AG04449 (cell line): ENCODE data around the gene IRF1.
A peak's percentile ranks its signal among the peaks of the same experiment; 100 is the strongest.

ENCODE experiments used
- CTCF ChIA-PET: fragments of 350-600 bp; formaldehyde crosslinking; extraction: SDS; loops from one replicate; lab custom pipeline; 2021; ENCODE audit warnings: antibody characterized with exemption; lab: Yijun Ruan, JAX
- POLR2A ChIA-PET: fragments of 400-600, 350-600 bp; formaldehyde crosslinking; extraction: SDS; loops from one replicate; lab custom pipeline; 2020; ENCODE audit warnings: antibody characterized with exemption, inconsistent platforms; lab: Yijun Ruan, JAX
- DNase-seq: peaks from one replicate; pipeline ENCODE4 v3.0.0-alpha.2; 2010; ENCODE audit warnings: low read depth, low spot score
- H3K4me3 ChIP-seq: 2 replicates; pipeline ENCODE4 v1.5.1; 2011; ENCODE audit warnings: low read depth, mild to moderate bottlenecking, control low read depth, low read length
- TF ChIP-seq, protein P1 (sequence below): IDR thresholded peaks from one replicate; pipeline ENCODE4 v1.5.1; 2011; ENCODE audit warnings: mild to moderate bottlenecking, moderate library complexity, low read length, control low read depth, inconsistent platforms; ENCODE audit not compliant: insufficient read depth; ENCODE audit errors: missing control alignments

Gene IRF1

DNA sequence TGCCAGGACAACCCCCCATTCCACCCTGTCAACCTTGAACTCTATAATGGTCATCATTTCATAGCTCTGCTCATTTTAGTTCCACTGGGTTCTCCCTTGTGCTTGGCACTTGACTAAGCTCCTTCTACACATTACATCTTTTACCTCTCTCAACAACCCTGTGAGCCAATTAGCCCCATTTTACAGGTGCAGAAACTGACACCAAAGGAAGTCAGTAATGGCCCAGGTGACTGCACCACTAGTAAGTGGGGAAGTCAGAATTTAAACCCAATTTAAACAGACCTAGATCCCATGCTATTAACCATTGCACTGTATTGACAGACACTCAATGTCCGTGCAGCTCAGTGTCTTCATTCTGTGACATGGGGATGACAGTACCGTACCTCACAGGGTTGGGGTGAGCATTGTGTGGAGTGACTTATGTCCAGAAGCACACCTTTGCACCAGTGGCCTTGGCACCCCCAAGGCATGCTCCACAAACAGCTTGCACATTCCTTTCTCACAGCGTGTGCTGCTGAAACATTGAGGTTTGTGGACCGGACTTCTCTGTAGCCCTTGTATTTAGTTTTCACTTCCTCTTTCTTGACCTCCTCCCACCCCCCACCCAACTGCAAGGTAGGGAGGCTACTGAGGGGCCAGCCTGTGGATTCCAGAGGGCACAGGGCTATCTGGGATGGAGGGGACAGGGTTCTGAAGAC lies 23.1 kb downstream of the IRF1 start:
- ChIA-PET POLR2A (interaction anchor here (0.8 kb wide), 1 partner anchor 9 kb away, joined by 3 read pairs; no protein-coding TSS in a partner anchor), CTCF (interaction anchor here (0.9 to 4.0 kb wide), 5 partner anchors 10 to 81 kb away, joined by 3 to 16 read pairs (median 9); no protein-coding TSS in a partner anchor)
- no peak overlapping the region for H3K4me3 ChIP-seq
- TF ChIP-seq, protein P1, sequence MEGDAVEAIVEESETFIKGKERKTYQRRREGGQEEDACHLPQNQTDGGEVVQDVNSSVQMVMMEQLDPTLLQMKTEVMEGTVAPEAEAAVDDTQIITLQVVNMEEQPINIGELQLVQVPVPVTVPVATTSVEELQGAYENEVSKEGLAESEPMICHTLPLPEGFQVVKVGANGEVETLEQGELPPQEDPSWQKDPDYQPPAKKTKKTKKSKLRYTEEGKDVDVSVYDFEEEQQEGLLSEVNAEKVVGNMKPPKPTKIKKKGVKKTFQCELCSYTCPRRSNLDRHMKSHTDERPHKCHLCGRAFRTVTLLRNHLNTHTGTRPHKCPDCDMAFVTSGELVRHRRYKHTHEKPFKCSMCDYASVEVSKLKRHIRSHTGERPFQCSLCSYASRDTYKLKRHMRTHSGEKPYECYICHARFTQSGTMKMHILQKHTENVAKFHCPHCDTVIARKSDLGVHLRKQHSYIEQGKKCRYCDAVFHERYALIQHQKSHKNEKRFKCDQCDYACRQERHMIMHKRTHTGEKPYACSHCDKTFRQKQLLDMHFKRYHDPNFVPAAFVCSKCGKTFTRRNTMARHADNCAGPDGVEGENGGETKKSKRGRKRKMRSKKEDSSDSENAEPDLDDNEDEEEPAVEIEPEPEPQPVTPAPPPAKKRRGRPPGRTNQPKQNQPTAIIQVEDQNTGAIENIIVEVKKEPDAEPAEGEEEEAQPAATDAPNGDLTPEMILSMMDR = no peak
- DNase-seq = no peak

- no peak overlapping the region for H3K4me3 ChIP-seq
These were observed 23.9 kb downstream of the IRF1 start for GRCh38 chr5:132466433-132467286.

DNA sequence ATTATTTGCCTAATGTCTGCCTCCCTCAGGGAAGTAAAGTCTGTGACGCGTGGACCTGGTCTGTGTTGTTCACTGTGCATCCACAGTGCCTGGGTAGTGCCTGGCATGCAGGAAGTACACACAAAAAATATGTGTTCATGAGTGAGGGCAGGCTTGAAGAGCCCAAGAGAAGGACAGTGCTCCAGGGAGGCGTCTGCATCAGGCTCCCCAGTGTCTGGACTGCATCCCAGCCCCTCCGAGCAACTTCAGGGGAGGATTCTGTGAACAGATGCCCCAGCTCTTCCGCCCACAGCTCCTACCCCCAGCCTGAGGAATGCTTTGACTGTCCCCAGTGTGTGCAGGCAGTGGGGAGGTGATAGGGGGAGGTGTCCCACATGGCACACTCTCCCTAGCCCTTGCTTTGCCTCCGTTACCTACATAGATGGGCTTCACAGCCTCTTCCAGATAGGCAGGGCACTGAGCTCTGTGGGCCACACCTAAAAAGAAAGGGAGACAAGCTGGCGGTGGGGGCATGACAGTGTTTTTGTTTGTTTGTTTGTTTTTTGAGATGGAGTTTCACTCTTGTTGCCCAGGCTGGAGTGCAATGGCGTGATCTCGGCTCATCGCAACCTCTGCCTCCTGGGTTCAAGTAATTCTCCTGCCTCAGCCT lies 25.4 kb downstream of the IRF1 start:
- no peak overlapping the region for H3K4me3 ChIP-seq
- TF ChIP-seq, protein P1 = no peak
- CTCF ChIA-PET = interaction anchor here (1.1 to 4.0 kb wide), 13 partner anchors 8 to 78 kb away, joined by 3 to 16 read pairs (median 7); partner anchors contain the start of gene IRF1
- no peak for DNase-seq
- POLR2A ChIA-PET = interaction anchor here (1.1 to 1.2 kb wide), 2 partner anchors 15 to 26 kb away, joined by 3 to 5 read pairs; partner anchors contain the start of gene IRF1

More at GRCh38 chr5:132466433-132467286, 23.9 kb downstream of the IRF1 start:
- TF ChIP-seq, protein P1 = no peak
- DNase-seq = no peak
- POLR2A ChIA-PET = interaction anchor here (0.6 to 0.8 kb wide), 2 partner anchors 8 to 1283 kb away, joined by 3 read pairs; no protein-coding TSS in a partner anchor
- CTCF ChIA-PET = interaction anchor here (0.7 to 4.0 kb wide), 11 partner anchors 9 to 80 kb away, joined by 3 to 16 read pairs (median 5); no protein-coding TSS in a partner anchor

- no peak for DNase-seq
- H3K4me3 ChIP-seq = no peak overlapping the region; the same call in 1 of the 2 replicates
- ChIA-PET POLR2A (interaction anchor here (1.1 to 1.2 kb wide), 2 partner anchors 15 to 27 kb away, joined by 3 to 5 read pairs; partner anchors contain the start of gene IRF1), CTCF (interaction anchor here (0.7 to 4.0 kb wide), 14 partner anchors 9 to 77 kb away, joined by 3 to 16 read pairs (median 6); partner anchors contain the start of gene IRF1)
- TF ChIP-seq, protein P1 = peak; percentile 19
These were observed 26.2 kb downstream of the IRF1 start for GRCh38 chr5:132464156-132464939.

GRCh38 chr5:132463811-132464155 lies 26.8 kb downstream of the IRF1 start:
- DNase-seq = no peak
- ChIA-PET CTCF (interaction anchor here (0.7 to 4.0 kb wide), 11 partner anchors 8 to 77 kb away, joined by 3 to 16 read pairs (median 5); partner anchors contain the start of gene IRF1), POLR2A (interaction anchor here (1.2 kb wide), 1 partner anchor 27 kb away, joined by 5 read pairs; the partner anchor contains the start of gene IRF1)
- no peak overlapping the region for H3K4me3 ChIP-seq
- TF ChIP-seq, protein P1 = no peak
